ENCODE measurements around the gene ASCC1. TPM values are rescaled to one million over a fixed set of nuclear protein-coding genes. Genes with fewer than 3 reads are reported as not detected.
"Not testable (repeated sequence)": the region's sequence is repeated elsewhere in the genome, so short reads cannot be mapped to it uniquely, and the experiment has no call there.

The ASCC1 gene
- total and polyA plus RNA-seq, 2 donors (not counting 3 experiments of a cell fraction or from before 2014, with no cell fraction given): 16.0 to 24.9 TPM

DNA sequence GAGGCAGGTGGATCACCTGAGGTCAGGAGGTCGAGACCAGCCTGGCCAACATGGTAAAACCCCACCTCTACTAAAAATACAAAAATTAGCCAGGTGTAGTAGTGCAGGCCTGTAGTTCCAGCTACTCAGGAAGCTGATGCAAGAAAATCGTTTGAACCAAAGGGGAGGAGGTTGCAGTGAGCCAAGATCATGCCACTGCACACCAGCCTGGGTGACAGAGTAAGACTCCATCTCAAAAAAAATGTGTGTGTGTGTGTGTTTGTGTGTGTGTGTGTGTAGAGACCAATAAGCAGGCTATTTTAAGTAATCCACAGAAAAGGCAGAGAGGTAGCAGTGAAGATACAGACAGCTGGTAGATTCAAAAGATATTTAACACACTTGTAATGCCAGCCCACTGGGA lies 7.5 kb downstream of the ASCC1 start:
- CTCF ChIA-PET: not testable (repeated sequence)

DNA sequence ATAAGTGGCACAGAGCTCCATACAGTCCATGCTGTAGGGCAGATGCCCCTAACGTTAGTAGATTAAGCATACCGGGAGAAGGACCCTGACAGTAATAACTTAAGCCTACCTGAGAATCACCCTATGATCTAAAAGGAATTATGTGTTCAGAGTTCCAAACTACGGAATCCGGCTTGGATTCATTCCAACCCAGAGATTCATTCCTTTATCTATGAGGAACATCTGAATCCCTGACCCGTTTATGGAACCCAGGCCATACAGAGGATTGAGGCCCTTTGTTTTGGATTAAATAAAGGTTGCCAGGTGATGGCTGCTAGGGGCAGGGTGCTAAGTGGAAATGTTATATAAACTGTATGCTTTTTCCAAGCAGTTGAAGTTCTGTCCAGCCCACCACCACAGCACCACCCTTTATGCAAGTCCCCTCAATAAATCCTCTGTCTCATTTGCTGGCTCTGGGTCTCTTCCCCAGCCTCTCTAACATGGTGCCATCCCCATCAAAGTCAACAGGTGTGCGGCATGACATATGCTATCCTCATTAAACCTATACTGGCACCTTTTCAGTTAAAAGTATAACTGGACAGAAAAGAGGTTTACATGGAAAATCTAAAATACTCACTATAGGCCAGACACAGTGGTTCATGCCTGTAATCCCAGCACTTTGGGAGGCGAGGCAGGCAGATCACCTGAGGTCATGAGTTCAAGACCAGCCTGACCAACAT lies 9.4 kb downstream of the ASCC1 start:
- Histone ChIP-seq H3K4me1 (ENCODE audit: control insufficient read depth, extremely low read depth, insufficient read depth, low read length) (no peaks in the 10 kb centered on the region), H3K9me1 (replicated peaks; ENCODE audit: control insufficient read depth, extremely low read depth, insufficient read depth, low read length) (no peaks in the 10 kb centered on the region), H3K4me3 (replicated peaks in 1 of 3; ENCODE audit: insufficient read depth in 1 of 3, low read depth in 1 of 3, low read length in 3 of 3) (no peak overlapping the region), H3K27me3 (ENCODE audit: control insufficient read depth in 2 of 2, insufficient read depth in 2 of 2, low read length in 2 of 2) (no peaks in the 10 kb centered on the region), H3K9ac (replicated peaks; ENCODE audit: extremely low read depth, insufficient read depth, low read length) (no peak overlapping the region), H3K36me3 (ENCODE audit: control insufficient read depth in 2 of 2, extremely low read depth in 1 of 2, insufficient read depth in 2 of 2, low read length in 2 of 2) (peaks cover 0 to 2% of the 10 kb centered on the region in 2 experiments), H3K9me3 (replicated peaks; ENCODE audit: control insufficient read depth, insufficient read depth, low read length) (no peaks in the 10 kb centered on the region), H4K20me1 (replicated peaks; ENCODE audit: control insufficient read depth, extremely low read depth, insufficient read depth, low read length) (no peaks in the 10 kb centered on the region), H3K4me2 (ENCODE audit: insufficient read depth, low read length) (no peak overlapping the region), H3K27ac (ENCODE audit: insufficient read depth, low read depth, low read length) (no peak overlapping the region), H3K79me2 (ENCODE audit: control insufficient read depth, insufficient read depth, low read length) (no peaks in the 10 kb centered on the region), H2AFZ (ENCODE audit: low read depth, low read length) (no peak overlapping the region)
- intact Hi-C loops (cut with micrococcal nuclease) (no loop called here), dilution Hi-C loops (cut with MboI; ENCODE audit: extremely low pct_ligation_motif_present, low sequenced_read_pairs) (no loop called here)
- no peak for FAIRE-seq
- TF ChIP-seq JUN (IDR thresholded peaks at IDR 0.05; ENCODE audit: borderline replicate concordance, insufficient read depth, insufficient read length, low read depth) (no peak), FOS (IDR thresholded peaks at IDR 0.05; ENCODE audit: borderline replicate concordance, insufficient read depth, low read length) (no peak), MAX (IDR thresholded peaks at IDR 0.05; ENCODE audit: insufficient read depth, insufficient read length) (no peak), GATA2 (IDR thresholded peaks at IDR 0.05; ENCODE audit: insufficient read depth, insufficient read length, low read depth, low read length) (no peak), POLR2A (IDR thresholded peaks at IDR 0.05; ENCODE audit: low read depth, low read length) (no peak), POLR2AphosphoS5 (IDR thresholded peaks at IDR 0.05; ENCODE audit: insufficient read depth, low read depth, low read length) (no peak), EZH2 (IDR thresholded peaks at IDR 0.05; ENCODE audit: borderline replicate concordance, low read depth, low read length, severe bottlenecking) (no peak), MYC (IDR thresholded peaks at IDR 0.05; ENCODE audit: low read depth, low read length) (no peak)
- TF ChIP-seq, protein P1, sequence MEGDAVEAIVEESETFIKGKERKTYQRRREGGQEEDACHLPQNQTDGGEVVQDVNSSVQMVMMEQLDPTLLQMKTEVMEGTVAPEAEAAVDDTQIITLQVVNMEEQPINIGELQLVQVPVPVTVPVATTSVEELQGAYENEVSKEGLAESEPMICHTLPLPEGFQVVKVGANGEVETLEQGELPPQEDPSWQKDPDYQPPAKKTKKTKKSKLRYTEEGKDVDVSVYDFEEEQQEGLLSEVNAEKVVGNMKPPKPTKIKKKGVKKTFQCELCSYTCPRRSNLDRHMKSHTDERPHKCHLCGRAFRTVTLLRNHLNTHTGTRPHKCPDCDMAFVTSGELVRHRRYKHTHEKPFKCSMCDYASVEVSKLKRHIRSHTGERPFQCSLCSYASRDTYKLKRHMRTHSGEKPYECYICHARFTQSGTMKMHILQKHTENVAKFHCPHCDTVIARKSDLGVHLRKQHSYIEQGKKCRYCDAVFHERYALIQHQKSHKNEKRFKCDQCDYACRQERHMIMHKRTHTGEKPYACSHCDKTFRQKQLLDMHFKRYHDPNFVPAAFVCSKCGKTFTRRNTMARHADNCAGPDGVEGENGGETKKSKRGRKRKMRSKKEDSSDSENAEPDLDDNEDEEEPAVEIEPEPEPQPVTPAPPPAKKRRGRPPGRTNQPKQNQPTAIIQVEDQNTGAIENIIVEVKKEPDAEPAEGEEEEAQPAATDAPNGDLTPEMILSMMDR (IDR thresholded peaks at IDR 0.05; ENCODE audit: extremely low read depth in 1 of 2, insufficient read depth in 1 of 2, low read depth in 1 of 2, low read length in 2 of 2): no peak
- ChIA-PET POLR2A (no interaction called here), CTCF (no interaction called here)
- DNase-seq (ENCODE audit: low read depth, low spot score): no peak
- no TSS peak for BruUV-seq (replicated peaks)

More for the DNA sequence above, 7.5 kb downstream of the ASCC1 start:
- H3K79me2 ChIP-seq (ENCODE audit: control insufficient read depth, insufficient read depth, low read length); intact Hi-C loops (cut with micrococcal nuclease); POLR2A ChIA-PET; H3K4me1 ChIP-seq (ENCODE audit: control insufficient read depth, extremely low read depth, insufficient read depth, low read length); H3K36me3 ChIP-seq (ENCODE audit: control insufficient read depth in 2 of 2, extremely low read depth in 1 of 2, insufficient read depth in 2 of 2, low read length in 2 of 2); H3K9ac ChIP-seq (replicated peaks; ENCODE audit: extremely low read depth, insufficient read depth, low read length); H3K27me3 ChIP-seq (ENCODE audit: control insufficient read depth in 2 of 2, insufficient read depth in 2 of 2, low read length in 2 of 2); BruUV-seq (replicated peaks); H3K4me2 ChIP-seq (ENCODE audit: insufficient read depth, low read length); dilution Hi-C loops (cut with MboI; ENCODE audit: extremely low pct_ligation_motif_present, low sequenced_read_pairs); H3K9me1 ChIP-seq (replicated peaks; ENCODE audit: control insufficient read depth, extremely low read depth, insufficient read depth, low read length); H3K9me3 ChIP-seq (replicated peaks; ENCODE audit: control insufficient read depth, insufficient read depth, low read length); H3K27ac ChIP-seq (ENCODE audit: insufficient read depth, low read depth, low read length); DNase-seq (ENCODE audit: low read depth, low spot score); FAIRE-seq; H2AFZ ChIP-seq (ENCODE audit: low read depth, low read length); H4K20me1 ChIP-seq (replicated peaks; ENCODE audit: control insufficient read depth, extremely low read depth, insufficient read depth, low read length); H3K4me3 ChIP-seq (replicated peaks in 1 of 3; ENCODE audit: insufficient read depth in 1 of 3, low read depth in 1 of 3, low read length in 3 of 3): not testable (repeated sequence)
